GM23338 (cell line): ENCODE measurements around the gene MEF2A. TPM values are rescaled to one million over a fixed set of nuclear protein-coding genes. Genes with fewer than 3 reads are reported as not detected.

ENCODE experiments used
- ATAC-seq: fragments of 200-7000 bp; cut with Tn5 transposase; 3 replicates; pipeline ENCODE4 v1.9.1; 2020
- DNase-seq: peaks from one replicate; pipeline ENCODE4 v3.0.0-alpha.2; 2015; ENCODE audit warnings: low spot score
- H2AFZ ChIP-seq: fragments of 200-600 bp; sonication (generic); 2 replicates; pipeline ENCODE4 v1.8.0; 2016; ENCODE audit warnings: antibody characterized with exemption, mild to moderate bottlenecking, moderate library complexity
- H3F3A ChIP-seq: fragments of 200-600 bp; sonication (generic); replicated peaks from 2 replicates; pipeline ENCODE4 v1.8.0; 2017; ENCODE audit warnings: antibody characterized with exemption, mixed run types, low read depth
- H3K27ac ChIP-seq: fragments of 200-600 bp; sonication (generic); 2 replicates; pipeline ENCODE4 v1.6.1; 2016; ENCODE audit warnings: low read depth
- H3K27me3 ChIP-seq: fragments of 200-600 bp; sonication (generic); 2 replicates; pipeline ENCODE4 v1.8.0; 2016; ENCODE audit warnings: mild to moderate bottlenecking, mixed run types, moderate library complexity; ENCODE audit not compliant: insufficient read depth
- H3K36me3 ChIP-seq: fragments of 200-600 bp; sonication (generic); 2 replicates; pipeline ENCODE4 v1.8.0; 2016; ENCODE audit warnings: mild to moderate bottlenecking; ENCODE audit not compliant: insufficient read depth
- H3K4me1 ChIP-seq: fragments of 200-600 bp; sonication (generic); 2 replicates; pipeline ENCODE4 v1.8.0; 2016; ENCODE audit warnings: mild to moderate bottlenecking, moderate library complexity; ENCODE audit not compliant: insufficient read depth
- H3K4me2 ChIP-seq: fragments of 200-600 bp; sonication (generic); 2 replicates; pipeline ENCODE4 v1.7.1; 2017; ENCODE audit warnings: mixed run types
- H3K4me3 ChIP-seq: fragments of 200-600 bp; sonication (generic); 2 replicates; pipeline ENCODE4 v1.6.1; 2016; ENCODE audit warnings: mixed run types
- H3K79me2 ChIP-seq: fragments of 200-600 bp; sonication (generic); replicated peaks from 2 replicates; pipeline ENCODE4 v1.8.0; 2017; ENCODE audit warnings: mild to moderate bottlenecking; ENCODE audit not compliant: insufficient read depth
- H3K9me2 ChIP-seq: fragments of 200-600 bp; sonication (generic); 2 replicates; pipeline ENCODE4 v1.8.0; 2017; ENCODE audit not compliant: insufficient read depth
- H4K20me1 ChIP-seq: fragments of 200-600 bp; sonication (generic); replicated peaks from 2 replicates; pipeline ENCODE4 v1.8.0; 2017; ENCODE audit warnings: mild to moderate bottlenecking; ENCODE audit not compliant: insufficient read depth
- H3K27ac Mint-ChIP-seq: 2 replicates; pipeline ENCODE4 v1.8.0; 2020; ENCODE audit warnings: inconsistent platforms, mild to moderate bottlenecking, moderate library complexity, mixed read lengths
- H3K27me3 Mint-ChIP-seq: 3 replicates; pipeline ENCODE4 v1.8.0; 2022; ENCODE audit warnings: low read depth, mild to moderate bottlenecking, moderate library complexity, mixed read lengths, inconsistent platforms; ENCODE audit not compliant: insufficient read depth, poor library complexity
- H3K36me3 Mint-ChIP-seq: 3 replicates; pipeline ENCODE4 v1.8.0; 2021; ENCODE audit warnings: low read depth, mild to moderate bottlenecking, inconsistent platforms, moderate library complexity, mixed read lengths
- H3K4me1 Mint-ChIP-seq: 3 replicates; pipeline ENCODE4 v1.8.0; 2020; ENCODE audit warnings: mild to moderate bottlenecking, inconsistent platforms, mixed read lengths
- H3K4me3 Mint-ChIP-seq: 3 replicates; pipeline ENCODE4 v1.8.0; 2021; ENCODE audit warnings: moderate library complexity, mild to moderate bottlenecking, inconsistent platforms, mixed read lengths
- H3K9me3 Mint-ChIP-seq: 3 replicates; pipeline ENCODE4 v1.8.0; 2020; ENCODE audit warnings: moderate library complexity, mild to moderate bottlenecking, inconsistent platforms, mixed read lengths
- CREB1 ChIP-seq: fragments of 250-450 bp; sonication (Bioruptor Pico); IDR thresholded peaks from 2 replicates; pipeline ENCODE4 v1.5.0; 2020; ENCODE audit warnings: low read depth, mild to moderate bottlenecking, moderate library complexity
- CTCF ChIP-seq, 2 experiments: fragments of 200-600 bp in 1 of 2; sonication (generic) in 1 of 2; conservative IDR thresholded peaks; 2 replicates each; pipeline versions ENCODE4 v1.5.1 to v1.6.1; 2016 to 2017; ENCODE audit warnings: antibody characterized with exemption in 2 of 2, low read depth in 2 of 2, mild to moderate bottlenecking in 2 of 2, moderate library complexity in 1 of 2
- ETS1 ChIP-seq: IDR thresholded peaks from 2 replicates; pipeline ENCODE4 v1.6.1; 2016; ENCODE audit warnings: antibody characterized with exemption
- EZH2 ChIP-seq: fragments of 200-600 bp; sonication (generic); IDR thresholded peaks from one replicate; pipeline ENCODE4 v1.8.0; 2017; ENCODE audit warnings: antibody characterized with exemption, mild to moderate bottlenecking, low read depth; ENCODE audit not compliant: unreplicated experiment
- EZH2phosphoT487 ChIP-seq: fragments of 200-600 bp; sonication (generic); IDR thresholded peaks from one replicate; pipeline ENCODE4 v1.8.1; 2018; ENCODE audit warnings: antibody characterized with exemption; ENCODE audit not compliant: unreplicated experiment
- JUNB ChIP-seq: IDR thresholded peaks from one replicate; pipeline ENCODE4 v1.6.1; 2016; ENCODE audit warnings: antibody characterized with exemption; ENCODE audit not compliant: unreplicated experiment
- NANOG ChIP-seq: IDR thresholded peaks from 2 replicates; pipeline ENCODE4 v1.6.1; 2016; ENCODE audit warnings: antibody characterized with exemption, borderline replicate concordance
- POLR2AphosphoS5 ChIP-seq: IDR thresholded peaks from 2 replicates; pipeline ENCODE4 v1.6.1; 2016; ENCODE audit warnings: antibody characterized with exemption, low read depth
- REST ChIP-seq: IDR thresholded peaks from one replicate; pipeline ENCODE4 v1.6.1; 2018; ENCODE audit warnings: antibody characterized with exemption; ENCODE audit not compliant: unreplicated experiment
- STAT1 ChIP-seq: IDR thresholded peaks from one replicate; pipeline ENCODE4 v1.6.1; 2016; ENCODE audit warnings: antibody characterized with exemption; ENCODE audit not compliant: unreplicated experiment
- ZNF114 ChIP-seq: fragments of 250-450 bp; sonication (Bioruptor Pico); IDR thresholded peaks from 2 replicates; pipeline ENCODE4 v1.5.0; 2020; ENCODE audit warnings: mild to moderate bottlenecking, moderate library complexity
- ZNF331 ChIP-seq: fragments of 250-450 bp; sonication (Bioruptor Pico); IDR thresholded peaks from 2 replicates; pipeline ENCODE4 v1.5.0; 2020; ENCODE audit warnings: low read depth, mild to moderate bottlenecking, moderate library complexity
- ZNF462 ChIP-seq: fragments of 250-450 bp; sonication (Bioruptor Pico); IDR thresholded peaks from 2 replicates; pipeline ENCODE4 v1.5.0; 2020; ENCODE audit warnings: mild to moderate bottlenecking, moderate library complexity
- polyA plus RNA-seq: library from polyadenylated mRNA; unstranded; fragments of >200 nt; fragmentation: Nextera tagmentation; extraction: Ambion mirVana; gene quantifications from 2 replicates; pipeline ENCODE4 v1.2.1, GENCODE V29; 2016
- total RNA-seq: library from RNA; depleted of rRNA; stranded (reverse); fragments of >200 nt; shearing (Covaris generic); gene quantifications from 2 replicates; pipeline ENCODE4 v1.2.3, GENCODE V29; 2014

The MEF2A gene
- total and polyA plus RNA-seq, 2 experiments from 2014 or later, result 20.3 to 42.3 TPM

- Mint-ChIP-seq H3K27me3 (peaks cover 5% of the 10 kb centered on the region), H3K4me1 (no peaks in the 10 kb centered on the region), H3K4me3 (no peak overlapping the region), H3K27ac (no peak overlapping the region), H3K9me3 (no peaks in the 10 kb centered on the region), H3K36me3 (no peaks in the 10 kb centered on the region; the same call in 1 of the 3 replicates)
- no peaks in the 10 kb centered on the region for H3K4me1 ChIP-seq
- TF ChIP-seq POLR2AphosphoS5 (no peak), CREB1 (no peak), JUNB (no peak), EZH2 (no peak), NANOG (no peak), STAT1 (no peak), ZNF114 (CRISPR knock-in tag) (no peak), ZNF462 (no peak), EZH2phosphoT487 (no peak), ETS1 (no peak), ZNF331 (no peak), CTCF (conservative IDR thresholded peaks at IDR 0.05; ENCODE audit: low read depth in 2 of 2) (no peak), REST (no peak)
- no peaks in the 10 kb centered on the region for H3K79me2 ChIP-seq
- no peaks in the 10 kb centered on the region for H3K36me3 ChIP-seq
- H4K20me1 ChIP-seq, result no peaks in the 10 kb centered on the region; the same call in 1 of the 2 replicates
- no peaks in the 10 kb centered on the region for H3K27me3 ChIP-seq
- no peak overlapping the region for H3K4me3 ChIP-seq
- no peak for ATAC-seq
- no peaks in the 10 kb centered on the region for H3K9me2 ChIP-seq
- no peak for DNase-seq
- no peak overlapping the region for H3K27ac ChIP-seq
- no peak overlapping the region for H3K4me2 ChIP-seq
- H2AFZ ChIP-seq, result no peak overlapping the region
- no peaks in the 10 kb centered on the region for H3F3A ChIP-seq
These were observed 130.3 kb downstream of the MEF2A start for GRCh38 chr15:99696096-99696495.
